HepG2 (cell line): ENCODE data around the gene SLC6A8. TPM values are rescaled to one million over a fixed set of nuclear protein-coding genes. Genes with fewer than 3 reads are reported as not detected.

Source experiments
- CENPT ChIP-seq: sonication (generic); formaldehyde crosslinking; IDR thresholded peaks from 2 replicates; pipeline ENCODE4 v1.8.0; 2022; ENCODE audit warnings: low read depth, mild to moderate bottlenecking, moderate library complexity, missing genetic modification reagents
- CREB1 ChIP-seq, 2 experiments: fragments of 450-650 bp in 1 of 2; IDR thresholded peaks; 2 replicates each; pipeline ENCODE4 v1.6.1; 2016 to 2017; ENCODE audit warnings: control low read depth in 1 of 2, mild to moderate bottlenecking in 1 of 2, missing compliant biosample characterization in 1 of 2, missing genetic modification characterization in 1 of 2
- EHMT2 ChIP-seq: fragments of 200-600 bp; sonication (generic); IDR thresholded peaks from 2 replicates; pipeline ENCODE4 v1.7.0; 2017; ENCODE audit warnings: antibody characterized with exemption, low read depth, low read length, borderline replicate concordance
- EP300 ChIP-seq, 3 experiments: sonication (generic) in 1 of 3; formaldehyde crosslinking in 1 of 3; IDR thresholded peaks; 2 replicates each; pipeline versions ENCODE4 v1.5.1 to v1.6.1; 2011 to 2020; ENCODE audit warnings: low read depth in 2 of 3, low read length in 2 of 3, borderline replicate concordance in 1 of 3, improper control_type of control experiment in 1 of 3, mild to moderate bottlenecking in 1 of 3, missing genetic modification reagents in 1 of 3, moderate library complexity in 1 of 3
- GATAD1 ChIP-seq: IDR thresholded peaks from 2 replicates; pipeline ENCODE4 v1.6.1; 2016; ENCODE audit warnings: missing genetic modification reagents, missing compliant biosample characterization
- SP5 ChIP-seq: IDR thresholded peaks from 2 replicates; pipeline ENCODE4 v1.6.1; 2016; ENCODE audit warnings: low read depth, borderline replicate concordance
- SRF ChIP-seq: IDR thresholded peaks from 2 replicates; pipeline ENCODE4 v1.6.1; 2011; ENCODE audit warnings: mild to moderate bottlenecking, low read depth, low read length, moderate library complexity
- ZFY ChIP-seq: sonication (generic); formaldehyde crosslinking; IDR thresholded peaks from 2 replicates; pipeline ENCODE4 v1.4.0; 2020; ENCODE audit warnings: missing genetic modification reagents
- ZKSCAN1 ChIP-seq: fragments of 150-350 bp; IDR thresholded peaks from 2 replicates; pipeline ENCODE4 v1.6.1; 2014; ENCODE audit warnings: low read length
- ZMAT3 ChIP-seq: sonication (generic); formaldehyde crosslinking; conservative IDR thresholded peaks from 2 replicates; pipeline ENCODE4 v1.7.0; 2021; ENCODE audit warnings: missing genetic modification reagents
- ZNF232 ChIP-seq: sonication (generic); formaldehyde crosslinking; IDR thresholded peaks from 2 replicates; pipeline ENCODE4 v1.4.0; 2020; ENCODE audit warnings: missing genetic modification reagents, borderline replicate concordance
- ZNF556 ChIP-seq: sonication (generic); formaldehyde crosslinking; IDR thresholded peaks from 2 replicates; pipeline ENCODE4 v1.4.0; 2020; ENCODE audit warnings: mild to moderate bottlenecking, missing genetic modification reagents, borderline replicate concordance
- ZNF790 ChIP-seq: sonication (generic); formaldehyde crosslinking; IDR thresholded peaks from 2 replicates; pipeline ENCODE4 v1.8.0; 2022; ENCODE audit warnings: missing genetic modification reagents, mild to moderate bottlenecking, borderline replicate concordance
- ZSCAN29 ChIP-seq: sonication (generic); formaldehyde crosslinking; conservative IDR thresholded peaks from 2 replicates; pipeline ENCODE4 v1.4.0; 2020; ENCODE audit warnings: mild to moderate bottlenecking, missing genetic modification reagents
- polyA plus RNA-seq, 8 experiments: library from polyadenylated mRNA; depleted of rRNA in 3 of 8; stranded (reverse) in 7 of 8; unstranded in 1 of 8; fragments of >200 nt; fragmentation: Illumina TruSeq in 4 of 8; extraction: Trizol in 4 of 8; gene quantifications; 2 replicates each; pipeline versions ENCODE4 v1.2.1 to v1.2.3, GENCODE V29; 2011 to 2016; ENCODE audit warnings: low read depth in 4 of 8, missing spikeins in 1 of 8, mixed read lengths in 1 of 8; ENCODE audit not compliant: insufficient read depth in 1 of 8
- total RNA-seq, 5 experiments: library from RNA; depleted of rRNA; stranded (reverse); fragments of >200 nt; fragmentation: Illumina TruSeq; extraction: Trizol; gene quantifications; 2 replicates each; pipeline ENCODE4 v1.2.3, GENCODE V29; 2016; ENCODE audit warnings: low read depth in 1 of 5
- TF ChIP-seq, protein P1 (sequence below): sonication (generic); formaldehyde crosslinking; IDR thresholded peaks from 2 replicates; pipeline ENCODE4 v1.4.0; 2020; ENCODE audit warnings: mild to moderate bottlenecking, missing genetic modification reagents
- TF ChIP-seq, protein P2 (sequence below): sonication (generic); formaldehyde crosslinking; IDR thresholded peaks from 2 replicates; pipeline ENCODE4 v1.4.0; 2020; ENCODE audit warnings: missing genetic modification reagents, borderline replicate concordance
- TF ChIP-seq, protein P3 (sequence below): sonication (generic); formaldehyde crosslinking; IDR thresholded peaks from 2 replicates; pipeline ENCODE4 v1.9.0; 2021; ENCODE audit warnings: missing genetic modification reagents, borderline replicate concordance
- TF ChIP-seq, protein P4 (sequence below): sonication (generic); formaldehyde crosslinking; IDR thresholded peaks from 2 replicates; pipeline ENCODE4 v1.8.1; 2023; ENCODE audit warnings: missing genetic modification reagents, inconsistent platforms, borderline replicate concordance

SLC6A8 gene
- total and polyA plus RNA-seq, 2 of the 13 experiments (the other 11 are each of a cell fraction or from before 2014, with no cell fraction given) = 13.9 to 176 TPM

DNA sequence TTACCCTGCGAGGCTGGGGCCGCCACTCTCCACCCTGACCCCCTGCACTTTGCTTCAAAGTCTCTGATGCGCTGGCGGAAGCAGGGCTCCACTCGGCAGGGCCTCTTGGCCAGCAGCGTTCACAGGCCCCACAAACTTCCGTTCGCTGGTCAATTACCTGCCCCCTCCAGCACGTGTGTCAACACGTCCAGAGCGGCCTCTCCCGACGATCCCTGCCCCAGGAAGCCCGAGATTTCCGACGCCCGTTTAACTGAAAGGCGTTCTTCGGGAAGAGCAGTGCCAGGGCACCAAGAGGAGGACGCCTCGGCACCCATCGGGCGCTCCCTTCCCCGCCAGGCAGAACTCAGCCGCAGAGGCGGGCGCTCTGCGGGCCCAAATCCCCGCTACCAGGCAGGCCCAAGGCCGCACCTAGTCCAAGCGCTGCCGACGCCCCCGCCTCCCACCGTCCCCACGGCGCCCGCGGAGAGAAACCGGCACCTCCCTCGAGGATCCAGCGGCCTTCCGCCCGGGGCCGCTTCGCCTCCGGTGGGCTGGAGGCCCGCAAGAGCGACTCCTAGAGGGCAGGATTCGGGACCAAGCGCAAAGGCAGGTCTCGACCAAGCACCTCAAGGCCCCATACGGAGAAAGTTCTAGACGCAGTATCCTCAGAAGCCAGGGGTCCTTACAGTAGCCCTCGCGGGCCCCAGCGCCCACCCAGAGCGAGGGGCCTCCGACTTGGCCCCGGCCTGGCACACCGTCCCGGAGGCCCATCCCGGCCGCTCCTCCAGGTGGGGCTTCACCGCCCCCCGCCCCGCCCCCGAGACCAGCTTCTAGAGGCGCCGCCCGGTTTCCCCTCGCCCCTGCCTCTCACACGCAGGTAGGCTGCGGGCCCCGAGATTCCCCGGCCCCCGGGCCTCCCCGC, 35.9 kb downstream of the SLC6A8 start (continued):
- TF ChIP-seq ZKSCAN1 = no peak
- no peak for TF ChIP-seq SRF
- 0 out of 4 replicates have a peak, but pooled peaks of 1 of the 2 experiments have one; percentile 18 for TF ChIP-seq EP300 (IDR thresholded peaks at IDR 0.05; ENCODE audit: low read depth in 2 of 2, low read length in 2 of 2)
- no peak for TF ChIP-seq EP300 (CRISPR knock-in tag; IDR thresholded peaks at IDR 0.05; ENCODE audit: borderline replicate concordance)
- TF ChIP-seq, protein P1, sequence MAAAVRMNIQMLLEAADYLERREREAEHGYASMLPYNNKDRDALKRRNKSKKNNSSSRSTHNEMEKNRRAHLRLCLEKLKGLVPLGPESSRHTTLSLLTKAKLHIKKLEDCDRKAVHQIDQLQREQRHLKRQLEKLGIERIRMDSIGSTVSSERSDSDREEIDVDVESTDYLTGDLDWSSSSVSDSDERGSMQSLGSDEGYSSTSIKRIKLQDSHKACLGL (CRISPR knock-in tag) = peak; percentile 62; the same call in 1 of the 2 replicates
- no peak for TF ChIP-seq ZNF790 (CRISPR knock-in tag)
- TF ChIP-seq ZMAT3 (CRISPR knock-in tag) = no peak
- peak; percentile 66 for TF ChIP-seq ZFY (CRISPR knock-in tag)
- 0 out of 2 replicates have a peak, but pooled peaks have one; percentile 32 for TF ChIP-seq GATAD1
- 0 out of 2 replicates have a peak, but pooled peaks have one; percentile 19 for TF ChIP-seq SP5 (CRISPR knock-in tag)
- no peak for TF ChIP-seq ZNF556 (CRISPR knock-in tag)
- TF ChIP-seq, protein P2, sequence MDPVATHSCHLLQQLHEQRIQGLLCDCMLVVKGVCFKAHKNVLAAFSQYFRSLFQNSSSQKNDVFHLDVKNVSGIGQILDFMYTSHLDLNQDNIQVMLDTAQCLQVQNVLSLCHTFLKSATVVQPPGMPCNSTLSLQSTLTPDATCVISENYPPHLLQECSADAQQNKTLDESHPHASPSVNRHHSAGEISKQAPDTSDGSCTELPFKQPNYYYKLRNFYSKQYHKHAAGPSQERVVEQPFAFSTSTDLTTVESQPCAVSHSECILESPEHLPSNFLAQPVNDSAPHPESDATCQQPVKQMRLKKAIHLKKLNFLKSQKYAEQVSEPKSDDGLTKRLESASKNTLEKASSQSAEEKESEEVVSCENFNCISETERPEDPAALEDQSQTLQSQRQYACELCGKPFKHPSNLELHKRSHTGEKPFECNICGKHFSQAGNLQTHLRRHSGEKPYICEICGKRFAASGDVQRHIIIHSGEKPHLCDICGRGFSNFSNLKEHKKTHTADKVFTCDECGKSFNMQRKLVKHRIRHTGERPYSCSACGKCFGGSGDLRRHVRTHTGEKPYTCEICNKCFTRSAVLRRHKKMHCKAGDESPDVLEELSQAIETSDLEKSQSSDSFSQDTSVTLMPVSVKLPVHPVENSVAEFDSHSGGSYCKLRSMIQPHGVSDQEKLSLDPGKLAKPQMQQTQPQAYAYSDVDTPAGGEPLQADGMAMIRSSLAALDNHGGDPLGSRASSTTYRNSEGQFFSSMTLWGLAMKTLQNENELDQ = no peak
- TF ChIP-seq ZNF232 (CRISPR knock-in tag) = no peak
- no peak for TF ChIP-seq EHMT2
- no peak for TF ChIP-seq ZSCAN29
- TF ChIP-seq, protein P3, sequence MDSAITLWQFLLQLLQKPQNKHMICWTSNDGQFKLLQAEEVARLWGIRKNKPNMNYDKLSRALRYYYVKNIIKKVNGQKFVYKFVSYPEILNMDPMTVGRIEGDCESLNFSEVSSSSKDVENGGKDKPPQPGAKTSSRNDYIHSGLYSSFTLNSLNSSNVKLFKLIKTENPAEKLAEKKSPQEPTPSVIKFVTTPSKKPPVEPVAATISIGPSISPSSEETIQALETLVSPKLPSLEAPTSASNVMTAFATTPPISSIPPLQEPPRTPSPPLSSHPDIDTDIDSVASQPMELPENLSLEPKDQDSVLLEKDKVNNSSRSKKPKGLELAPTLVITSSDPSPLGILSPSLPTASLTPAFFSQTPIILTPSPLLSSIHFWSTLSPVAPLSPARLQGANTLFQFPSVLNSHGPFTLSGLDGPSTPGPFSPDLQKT (CRISPR knock-in tag) = no peak
- no peak for TF ChIP-seq CENPT (CRISPR knock-in tag)
- TF ChIP-seq, protein P4, sequence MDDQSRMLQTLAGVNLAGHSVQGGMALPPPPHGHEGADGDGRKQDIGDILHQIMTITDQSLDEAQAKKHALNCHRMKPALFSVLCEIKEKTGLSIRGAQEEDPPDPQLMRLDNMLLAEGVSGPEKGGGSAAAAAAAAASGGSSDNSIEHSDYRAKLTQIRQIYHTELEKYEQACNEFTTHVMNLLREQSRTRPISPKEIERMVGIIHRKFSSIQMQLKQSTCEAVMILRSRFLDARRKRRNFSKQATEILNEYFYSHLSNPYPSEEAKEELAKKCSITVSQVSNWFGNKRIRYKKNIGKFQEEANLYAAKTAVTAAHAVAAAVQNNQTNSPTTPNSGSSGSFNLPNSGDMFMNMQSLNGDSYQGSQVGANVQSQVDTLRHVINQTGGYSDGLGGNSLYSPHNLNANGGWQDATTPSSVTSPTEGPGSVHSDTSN = no peak
- no peak for TF ChIP-seq CREB1 (IDR thresholded peaks at IDR 0.05)
- no peak for TF ChIP-seq CREB1 (CRISPR knock-in tag; IDR thresholded peaks at IDR 0.05)
